Activated naive CD4-positive, alpha-beta T cell treated with anti-CD3 and anti-CD28 coated beads, Interleukin-2, amount 50 U/mL, for 72 hours (primary cell): ENCODE results near the gene SERPINI1. TPM values are rescaled to one million over a fixed set of nuclear protein-coding genes. Genes with fewer than 3 reads are reported as not detected.
A peak's percentile ranks its signal among the peaks of the same experiment; 100 is the strongest.

Experiments
- ATAC-seq, 2 donors: fragments of 150-1000 bp; cut with Tn5 transposase; 2 replicates each; pipeline ENCODE4 v1.10.0; 2021; ENCODE audit warnings: mild to moderate bottlenecking in 2 of 2, moderate library complexity in 2 of 2
- DNase-seq, 2 donors: peaks; one replicate each; pipeline ENCODE4 v3.0.0; 2021 to 2022; ENCODE audit warnings: low spot score in 2 of 2
- H3K27ac Mint-ChIP-seq, 2 donors: one replicate each; pipeline ENCODE4 v1.8.0; 2022; ENCODE audit warnings: mild to moderate bottlenecking in 2 of 2, mixed read lengths in 2 of 2
- H3K36me3 Mint-ChIP-seq, 2 donors: one replicate each; pipeline ENCODE4 v1.8.0; 2022; ENCODE audit warnings: mixed read lengths in 2 of 2
- H3K9me3 Mint-ChIP-seq, 2 donors: one replicate each; pipeline ENCODE4 v1.8.0; 2022; ENCODE audit warnings: mixed read lengths in 2 of 2
- total RNA-seq, 2 donors: library from RNA; stranded (reverse); gene quantifications; one replicate each; pipeline ENCODE4 v1.2.3, GENCODE V29; 2022

The SERPINI1 gene, protein sequence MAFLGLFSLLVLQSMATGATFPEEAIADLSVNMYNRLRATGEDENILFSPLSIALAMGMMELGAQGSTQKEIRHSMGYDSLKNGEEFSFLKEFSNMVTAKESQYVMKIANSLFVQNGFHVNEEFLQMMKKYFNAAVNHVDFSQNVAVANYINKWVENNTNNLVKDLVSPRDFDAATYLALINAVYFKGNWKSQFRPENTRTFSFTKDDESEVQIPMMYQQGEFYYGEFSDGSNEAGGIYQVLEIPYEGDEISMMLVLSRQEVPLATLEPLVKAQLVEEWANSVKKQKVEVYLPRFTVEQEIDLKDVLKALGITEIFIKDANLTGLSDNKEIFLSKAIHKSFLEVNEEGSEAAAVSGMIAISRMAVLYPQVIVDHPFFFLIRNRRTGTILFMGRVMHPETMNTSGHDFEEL
- 1 to 10 TPM; 1.4 TPM for total RNA-seq

DNA sequence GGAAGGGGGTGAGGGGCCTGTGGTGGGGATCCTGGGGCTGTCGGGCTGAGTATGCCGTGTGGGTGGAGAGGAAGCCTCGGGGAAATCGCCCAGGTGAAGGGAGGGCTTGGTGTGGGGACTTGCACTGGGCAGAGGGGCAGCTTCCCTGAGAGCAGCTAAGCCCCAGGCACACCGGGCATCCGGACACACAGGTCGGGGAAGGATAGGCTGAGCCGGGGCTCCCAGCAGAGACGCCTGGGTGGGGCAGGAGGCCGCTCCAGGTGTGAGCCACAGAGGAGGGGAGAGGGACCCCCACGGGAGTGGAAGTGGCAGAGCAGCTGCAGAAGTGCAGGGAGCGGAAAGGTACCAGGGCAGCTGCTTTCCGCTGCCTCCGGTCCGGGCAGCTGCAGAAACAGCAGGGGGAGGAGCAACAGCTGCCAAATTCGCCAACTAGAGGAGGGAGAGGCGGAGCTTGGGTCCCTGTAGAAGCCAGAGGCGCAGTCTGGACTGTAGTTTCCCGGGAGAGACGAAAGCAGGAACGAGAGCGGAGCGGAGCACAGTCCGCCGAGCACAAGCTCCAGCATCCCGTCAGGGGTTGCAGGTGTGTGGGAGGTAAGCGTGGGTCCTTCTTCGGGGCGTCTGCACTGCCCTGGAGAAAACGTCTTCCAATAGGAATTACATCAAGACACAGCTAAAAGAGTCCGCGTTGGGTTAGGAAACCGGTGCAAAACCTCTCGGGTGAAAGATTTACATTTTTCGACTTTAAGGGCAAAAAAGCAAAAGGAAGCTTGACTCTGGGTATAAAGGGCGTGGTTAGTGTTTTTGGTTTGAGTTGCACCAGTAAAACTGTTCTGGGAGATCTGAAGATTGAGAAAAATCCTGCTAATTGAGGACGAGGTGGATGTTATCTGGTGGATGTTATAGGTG, at the start of gene SERPINI1:
Gene SERPINI1, plus strand, starts transcription at position 489 of the 906 bp plus-strand sequence. CDS start 53,408 bp downstream, outside the sequence.
- Mint-ChIP-seq H3K27ac (no peak within 1 kb of the TSS), H3K9me3 (no peaks in the 10 kb centered on the region), H3K36me3 (peaks cover 0 to 14% of the 10 kb centered on the region in 2 donors)
- DNase-seq (peak; percentile 71 to 84), ATAC-seq (peak; percentile 63 to 64)

DNA sequence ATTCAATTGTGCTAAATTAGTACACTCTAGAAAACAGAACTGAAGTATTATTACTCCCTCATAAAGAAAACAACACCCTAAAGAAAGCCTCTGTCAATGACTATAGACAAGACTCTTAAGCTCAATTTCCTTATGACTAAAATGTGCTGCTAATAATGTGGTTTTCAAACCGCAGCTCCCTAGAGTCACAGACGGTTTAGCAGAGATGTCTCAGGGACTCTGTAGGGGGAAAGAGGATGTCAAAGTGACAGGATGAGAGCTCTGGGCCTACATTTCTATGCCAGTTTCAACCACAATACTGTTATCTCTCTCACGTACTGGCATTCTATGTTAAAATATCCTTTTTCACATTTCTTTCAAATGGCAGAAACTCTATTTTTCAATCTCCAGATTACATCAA, 44.2 kb upstream of the SERPINI1 start:
- no peaks in the 10 kb centered on the region for H3K9me3 Mint-ChIP-seq
- H3K27ac Mint-ChIP-seq = no peak overlapping the region
- DNase-seq = peak in 1 of 2 donors; percentile 33
- ATAC-seq = peak; percentile 98 to 100
- H3K36me3 Mint-ChIP-seq = peaks cover 13 to 25% of the 10 kb centered on the region in 2 donors

DNA sequence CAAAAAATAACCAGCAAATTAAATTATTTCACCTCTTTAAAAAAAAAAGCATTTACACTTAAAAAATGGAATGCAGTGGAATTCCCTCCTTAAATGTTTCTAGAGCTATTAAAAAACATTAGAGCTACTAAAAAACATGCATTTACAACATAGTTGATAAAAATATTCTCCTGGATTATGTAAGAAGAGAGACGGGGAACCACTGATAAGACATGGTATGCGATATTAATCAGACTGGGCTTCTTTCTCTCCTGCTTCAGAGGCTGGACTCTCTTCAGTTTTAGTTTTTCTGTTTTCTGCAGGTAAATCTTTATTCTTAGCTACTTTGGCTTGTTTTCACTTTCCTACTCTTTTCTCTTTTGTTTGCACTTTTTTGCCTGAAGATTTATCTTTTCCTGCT, 41.4 kb upstream of the SERPINI1 start:
- no peak for ATAC-seq
- DNase-seq = no peak
- H3K36me3 Mint-ChIP-seq = peaks cover 13 to 24% of the 10 kb centered on the region in 2 donors
- no peak overlapping the region for H3K27ac Mint-ChIP-seq
- no peaks in the 10 kb centered on the region for H3K9me3 Mint-ChIP-seq

DNA sequence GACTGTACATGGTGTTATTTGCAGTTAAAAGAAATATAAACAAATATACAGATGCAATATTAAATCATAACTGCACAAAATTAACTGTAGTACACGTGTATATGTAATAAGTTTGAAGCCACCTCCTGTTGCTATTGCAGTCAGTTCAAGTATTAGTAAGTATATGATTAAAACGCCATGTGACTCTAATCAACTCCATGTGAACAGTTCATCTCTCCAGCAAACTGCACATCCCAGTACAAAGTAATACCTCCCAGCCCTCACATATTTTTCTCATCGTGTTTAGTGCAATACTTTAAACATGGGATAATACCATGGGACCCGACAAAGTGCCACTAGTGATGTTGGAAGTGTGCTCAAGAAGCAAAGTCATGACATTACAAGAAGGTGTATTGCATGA, 35.5 kb upstream of the SERPINI1 start:
- ATAC-seq = no peak
- peaks cover 0 to 5% of the 10 kb centered on the region in 2 donors for H3K36me3 Mint-ChIP-seq

DNA sequence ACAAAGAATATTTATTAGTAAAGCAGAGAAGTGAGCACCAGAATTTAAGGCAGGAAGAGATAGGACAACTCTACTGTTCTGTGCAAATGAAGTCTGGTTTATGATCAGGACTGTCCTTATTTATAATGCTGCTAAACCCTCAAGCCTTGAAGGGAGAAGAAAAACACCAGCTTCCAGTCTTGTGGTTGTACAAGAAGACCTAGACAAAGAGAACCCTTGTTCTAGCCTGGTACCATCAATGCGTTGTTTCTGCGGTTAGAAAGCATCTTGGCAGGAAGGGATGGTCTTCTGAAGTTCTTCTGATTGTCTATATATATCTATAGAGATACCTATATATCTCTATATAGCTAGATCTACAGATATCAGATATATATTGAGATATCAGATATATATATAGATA, 34.6 kb upstream of the SERPINI1 start:
- ATAC-seq (no peak), DNase-seq (no peak)
- peak overlapping the region in 1 of 2 donors; percentile 4 for H3K27ac Mint-ChIP-seq
- peaks cover 4 to 5% of the 10 kb centered on the region in 2 donors for H3K36me3 Mint-ChIP-seq
- no peaks in the 10 kb centered on the region for H3K9me3 Mint-ChIP-seq

More for the DNA sequence above, 35.5 kb upstream of the SERPINI1 start:
- Mint-ChIP-seq H3K27ac (no peak overlapping the region), H3K9me3 (no peaks in the 10 kb centered on the region)
- DNase-seq = no peak

DNA sequence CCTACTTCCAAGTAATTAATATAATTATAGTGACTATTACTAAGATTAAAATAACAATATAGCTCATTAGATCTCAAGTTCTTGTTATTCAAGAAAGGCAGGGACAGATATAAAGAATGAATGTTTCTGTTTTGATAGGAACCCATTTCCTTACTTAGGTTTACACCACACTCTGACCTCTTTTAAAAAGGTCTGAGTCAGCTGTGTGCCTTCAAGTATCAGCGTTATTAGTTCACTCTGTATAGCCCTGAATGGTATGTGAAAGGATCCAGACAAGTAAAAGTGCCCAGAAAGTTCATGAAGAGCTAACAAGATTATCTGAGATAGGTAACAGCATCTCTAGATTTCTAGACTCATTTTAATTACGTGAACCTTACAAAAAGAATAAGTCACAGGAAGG, 29.7 kb upstream of the SERPINI1 start:
- Mint-ChIP-seq H3K9me3 (no peaks in the 10 kb centered on the region), H3K27ac (no peak overlapping the region), H3K36me3 (peaks cover 30% of the 10 kb centered on the region in 2 donors)
- no peak for ATAC-seq
- DNase-seq = no peak

DNA sequence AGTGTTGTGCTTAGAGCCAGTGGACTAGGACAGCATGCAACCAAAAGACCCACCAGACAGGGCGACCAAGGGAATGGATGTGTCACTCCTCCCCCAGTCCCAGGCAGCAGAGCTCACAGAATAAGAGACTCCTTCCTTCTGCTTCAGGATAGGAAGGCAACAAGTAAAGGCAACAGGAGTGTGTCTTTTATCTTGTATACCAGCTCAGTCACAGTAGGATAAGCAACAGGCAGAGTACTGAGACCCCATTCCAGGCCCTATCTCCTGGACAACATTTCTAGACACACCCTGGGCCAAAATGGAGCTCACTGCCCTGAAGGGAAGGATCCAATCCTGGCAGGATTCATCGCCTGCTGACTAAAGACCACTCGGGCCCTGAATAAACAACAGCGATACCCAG, 25.8 kb upstream of the SERPINI1 start:
- H3K9me3 Mint-ChIP-seq = peaks cover 0 to 11% of the 10 kb centered on the region in 2 donors
- no peak for DNase-seq
- no peak overlapping the region for H3K27ac Mint-ChIP-seq
- ATAC-seq = no peak
- peaks cover 35 to 67% of the 10 kb centered on the region in 2 donors for H3K36me3 Mint-ChIP-seq

DNA sequence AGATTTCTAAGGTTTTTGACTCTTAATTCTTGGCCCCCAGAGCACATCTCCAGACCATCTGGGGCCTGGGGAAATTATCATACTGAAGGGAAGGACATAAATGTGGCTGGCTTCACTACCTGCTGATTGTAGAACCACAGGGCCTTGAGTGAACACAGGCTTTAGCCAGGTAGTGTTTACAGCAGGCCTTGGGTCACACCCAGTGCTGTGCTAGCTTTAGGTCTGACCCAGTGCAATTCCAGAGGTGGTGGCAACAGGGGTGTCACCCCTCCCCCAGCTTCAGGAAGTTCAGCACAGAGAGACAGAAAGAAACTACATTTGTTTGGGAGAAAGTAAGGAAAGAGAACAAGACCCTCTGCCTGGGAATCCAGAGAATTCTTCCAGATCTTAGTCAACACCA, 25.0 kb upstream of the SERPINI1 start:
- DNase-seq = no peak
- no peak for ATAC-seq
- H3K27ac Mint-ChIP-seq = peak overlapping the region in 1 of 2 donors; percentile 8
- peaks cover 35 to 74% of the 10 kb centered on the region in 2 donors for H3K36me3 Mint-ChIP-seq
- H3K9me3 Mint-ChIP-seq = peaks cover 0 to 11% of the 10 kb centered on the region in 2 donors

DNA sequence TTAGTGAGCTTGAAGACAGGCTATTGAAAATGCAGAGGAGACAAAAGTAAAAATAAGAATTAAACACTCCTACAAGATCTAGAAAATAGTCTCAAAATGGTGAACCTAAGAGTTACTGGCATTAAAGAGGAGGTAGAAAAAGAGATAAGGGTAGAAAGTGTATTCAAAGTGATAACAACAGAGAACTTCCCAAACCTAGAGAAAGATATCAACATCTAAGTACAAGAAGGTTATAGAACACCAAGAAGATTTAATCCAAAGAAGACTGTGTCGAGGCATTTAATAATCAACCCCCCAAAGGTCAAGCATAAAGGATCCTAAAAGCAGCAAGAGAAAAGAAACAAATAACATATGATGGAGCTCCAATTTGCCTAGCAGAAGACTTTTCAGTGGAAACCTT, 24.1 kb upstream of the SERPINI1 start:
- Mint-ChIP-seq H3K9me3 (peaks cover 0 to 11% of the 10 kb centered on the region in 2 donors), H3K27ac (no peak overlapping the region), H3K36me3 (peaks cover 41 to 76% of the 10 kb centered on the region in 2 donors)
- no peak for DNase-seq
- no peak for ATAC-seq

DNA sequence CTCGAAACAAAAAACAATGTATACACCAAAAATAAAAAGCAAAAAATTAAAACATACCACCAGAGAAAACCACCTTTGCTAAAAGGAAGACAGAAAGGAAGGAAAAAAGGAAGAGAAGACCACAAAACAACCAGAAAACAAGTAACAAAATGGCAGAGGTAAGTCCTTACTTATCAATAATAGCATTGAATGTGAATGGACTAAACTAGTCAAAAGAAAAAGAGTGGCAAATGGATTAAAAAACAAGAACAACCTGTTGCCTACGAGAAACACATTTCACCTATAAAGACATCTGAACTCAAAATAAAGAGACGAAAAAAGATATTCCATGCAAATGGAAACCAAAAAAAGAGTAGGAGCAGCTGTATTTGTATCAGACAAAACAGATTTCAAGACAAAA, 23.1 kb upstream of the SERPINI1 start:
- DNase-seq = no peak
- Mint-ChIP-seq H3K36me3 (peaks cover 41 to 81% of the 10 kb centered on the region in 2 donors), H3K27ac (peak overlapping the region in 1 of 2 donors; percentile 86)

DNA sequence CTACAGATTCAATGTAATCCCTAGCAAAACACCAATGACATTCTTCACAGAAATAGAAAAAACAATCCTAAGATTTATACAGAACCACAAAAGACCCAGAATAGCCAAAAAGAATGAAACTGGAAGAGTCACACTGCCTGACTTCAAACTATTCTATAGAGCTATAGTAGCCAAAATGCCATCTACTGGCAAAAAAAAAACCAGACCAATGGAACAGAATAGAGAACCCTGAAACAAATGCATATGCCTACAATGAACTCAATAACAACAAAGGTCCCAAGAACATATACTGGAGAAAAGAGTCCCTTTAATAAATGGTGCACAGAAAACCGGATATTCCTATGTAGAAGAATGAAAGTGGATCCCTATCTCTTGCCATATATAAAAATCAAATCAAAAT, 20.6 kb upstream of the SERPINI1 start:
- Mint-ChIP-seq H3K27ac (no peak overlapping the region), H3K36me3 (peaks cover 44 to 91% of the 10 kb centered on the region in 2 donors), H3K9me3 (peaks cover 0 to 11% of the 10 kb centered on the region in 2 donors)
- ATAC-seq (no peak), DNase-seq (no peak)

More for the DNA sequence above, 23.1 kb upstream of the SERPINI1 start:
- peaks cover 0 to 11% of the 10 kb centered on the region in 2 donors for H3K9me3 Mint-ChIP-seq
- no peak for ATAC-seq

DNA sequence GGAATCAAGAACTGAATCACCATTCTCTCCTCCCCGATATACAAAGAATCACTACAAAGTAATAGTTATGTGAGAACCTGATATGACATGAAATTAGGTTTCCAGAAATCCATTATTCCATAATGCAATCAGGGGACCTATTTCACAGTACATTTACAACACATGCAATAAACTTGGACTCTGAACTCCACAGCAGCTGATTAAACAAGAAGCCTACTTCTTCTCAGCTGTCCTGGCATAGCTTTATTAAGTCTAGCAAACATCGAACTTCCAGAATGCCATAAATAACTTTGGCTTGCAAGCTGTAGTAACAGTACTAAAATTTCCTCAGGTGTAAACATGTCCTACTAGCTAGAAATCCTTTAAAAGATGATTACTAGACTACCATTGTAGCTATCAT, 18.6 kb upstream of the SERPINI1 start:
- peaks cover 38 to 86% of the 10 kb centered on the region in 2 donors for H3K36me3 Mint-ChIP-seq
- ATAC-seq (no peak), DNase-seq (no peak)
- H3K27ac Mint-ChIP-seq = no peak overlapping the region
- H3K9me3 Mint-ChIP-seq = peaks cover 0 to 18% of the 10 kb centered on the region in 2 donors

DNA sequence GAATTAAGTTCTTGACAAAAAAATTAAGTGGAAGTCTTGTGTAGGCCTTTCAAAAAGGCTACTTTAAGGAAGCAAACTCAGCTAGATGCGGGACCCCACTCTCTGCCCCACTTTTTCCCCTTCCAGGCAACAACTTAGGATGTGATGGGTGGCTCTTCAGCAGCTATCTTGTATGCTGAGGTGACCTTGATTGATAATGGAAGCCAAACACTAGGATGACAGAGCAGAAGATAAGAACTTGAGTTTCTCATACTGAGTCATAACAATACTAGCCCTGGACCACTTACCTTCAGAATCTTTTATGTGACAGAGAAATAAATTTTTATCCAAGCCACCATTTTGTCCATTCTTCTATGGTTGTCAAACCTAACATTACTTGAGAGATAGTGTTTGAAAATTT, 16.9 kb upstream of the SERPINI1 start:
- Mint-ChIP-seq H3K9me3 (peaks cover 0 to 7% of the 10 kb centered on the region in 2 donors), H3K27ac (no peak overlapping the region), H3K36me3 (peaks cover 38 to 70% of the 10 kb centered on the region in 2 donors)
- DNase-seq (no peak), ATAC-seq (no peak)

DNA sequence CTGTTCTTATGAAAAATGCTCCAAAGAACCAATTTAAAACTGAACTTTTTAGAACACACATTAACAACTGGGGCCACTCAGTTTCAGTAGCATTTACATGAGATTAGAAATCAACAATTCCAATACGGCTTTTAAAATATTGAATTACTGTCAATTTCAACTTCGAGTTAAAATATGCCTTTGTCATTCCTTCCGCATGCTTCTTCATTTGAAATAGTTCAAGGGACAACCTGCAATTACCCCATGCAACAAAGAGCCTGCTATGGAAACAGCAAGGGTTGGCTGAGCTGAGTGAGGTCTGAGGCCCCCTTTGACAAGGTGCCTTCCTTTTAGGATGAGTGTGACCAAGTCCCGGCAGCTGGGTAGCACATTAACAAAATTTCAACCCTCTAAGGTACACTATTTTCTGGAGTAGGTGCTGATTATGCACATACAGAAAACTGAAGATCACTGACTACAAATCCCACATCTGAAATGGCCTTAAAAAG, 12.5 kb upstream of the SERPINI1 start:
- Mint-ChIP-seq H3K27ac (no peak overlapping the region), H3K9me3 (peaks cover 0 to 7% of the 10 kb centered on the region in 2 donors), H3K36me3 (peaks cover 23 to 33% of the 10 kb centered on the region in 2 donors)
- ATAC-seq (no peak), DNase-seq (no peak)

DNA sequence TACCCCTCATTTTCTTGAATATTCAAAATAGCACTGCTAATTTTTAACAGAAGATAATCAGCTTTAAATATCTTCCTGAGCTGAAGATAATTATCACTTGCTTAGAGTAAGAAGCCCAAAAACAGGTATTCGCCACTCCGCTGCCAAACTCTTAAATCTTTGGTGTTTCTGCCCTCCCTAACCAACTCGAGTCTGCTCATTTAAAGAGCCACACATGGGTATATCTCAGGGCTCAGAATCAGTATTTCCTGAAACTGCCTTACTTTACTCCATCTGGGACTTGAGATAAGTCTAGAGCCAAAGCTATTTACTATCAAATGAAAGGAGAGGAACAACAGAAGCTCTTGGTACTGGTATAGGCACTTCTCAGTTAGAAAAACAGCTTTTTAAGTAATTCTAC, 11.6 kb upstream of the SERPINI1 start:
- DNase-seq = no peak
- ATAC-seq = no peak
- peaks cover 0 to 7% of the 10 kb centered on the region in 2 donors for H3K9me3 Mint-ChIP-seq
- H3K27ac Mint-ChIP-seq = no peak overlapping the region
- H3K36me3 Mint-ChIP-seq = peaks cover 15 to 25% of the 10 kb centered on the region in 2 donors

DNA sequence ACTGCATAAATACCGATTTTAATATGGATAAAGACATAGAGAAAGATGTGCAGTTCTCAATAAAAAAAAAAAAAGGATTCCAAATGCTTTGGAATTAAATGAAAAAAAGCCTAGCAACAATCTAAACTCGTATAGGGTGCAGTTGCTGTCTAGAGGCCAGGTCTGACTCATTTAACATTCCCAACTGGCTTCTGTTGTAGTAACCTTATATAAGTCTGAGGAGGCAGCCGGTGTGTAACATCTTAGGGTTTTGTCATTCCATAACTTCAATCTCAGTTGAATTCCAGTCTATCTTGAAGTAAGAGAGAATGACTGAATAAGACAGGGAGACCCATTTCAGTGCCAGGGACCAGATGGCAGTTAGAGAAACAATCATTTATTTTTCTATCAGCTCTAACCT, 7.3 kb upstream of the SERPINI1 start:
- no peaks in the 10 kb centered on the region for H3K9me3 Mint-ChIP-seq
- ATAC-seq (no peak), DNase-seq (no peak)
- H3K36me3 Mint-ChIP-seq = peaks cover 0 to 14% of the 10 kb centered on the region in 2 donors
- no peak overlapping the region for H3K27ac Mint-ChIP-seq
